ENCODE measurements around the gene KYAT1. TPM values are rescaled to one million over a fixed set of nuclear protein-coding genes. Genes with fewer than 3 reads are reported as not detected.
"Not testable (repeated sequence)": the region's sequence is repeated elsewhere in the genome, so short reads cannot be mapped to it uniquely, and the experiment has no call there.

The KYAT1 gene
- polyA plus RNA-seq, 1 donor, result 6.2 TPM

GRCh38 chr9:128818839-128819715 lies 62.7 kb downstream of the KYAT1 start:
- no peak for DNase-seq (ENCODE audit: low read depth)

GRCh38 chr9:128818099-128818838 lies 63.5 kb downstream of the KYAT1 start, which contains the start of gene ENDOG:
Gene ENDOG, plus strand, starts transcription at chr9:128818500. Its CDS starts 185 bp downstream, at chr9:128818685.
- DNase-seq (ENCODE audit: low read depth), result peak; percentile 86

- no peak for DNase-seq (ENCODE audit: low read depth)
These were observed 70.9 kb downstream of the KYAT1 start for GRCh38 chr9:128810873-128811272.

- DNase-seq (ENCODE audit: low read depth), result no peak
These were observed 71.9 kb downstream of the KYAT1 start for GRCh38 chr9:128809831-128810230.

- no peak for DNase-seq (ENCODE audit: low read depth)
These were observed 72.6 kb downstream of the KYAT1 start for GRCh38 chr9:128809036-128809599.

- no peak for DNase-seq (ENCODE audit: low read depth)
These were observed 73.2 kb downstream of the KYAT1 start for GRCh38 chr9:128808543-128808942.

GRCh38 chr9:128807827-128808226 lies 73.9 kb downstream of the KYAT1 start:
- DNase-seq (ENCODE audit: low read depth), result no peak

- no peak for DNase-seq (ENCODE audit: low read depth)
These were observed 76.1 kb downstream of the KYAT1 start for GRCh38 chr9:128805661-128806060.

GRCh38 chr9:128802482-128802881 lies 79.3 kb downstream of the KYAT1 start:
- DNase-seq (ENCODE audit: low read depth), result no peak

GRCh38 chr9:128800061-128800460 lies 81.7 kb downstream of the KYAT1 start:
- DNase-seq (ENCODE audit: low read depth), result no peak

GRCh38 chr9:128798896-128799295 lies 82.9 kb downstream of the KYAT1 start:
- DNase-seq (ENCODE audit: low read depth), result no peak

GRCh38 chr9:128794961-128795360 lies 86.8 kb downstream of the KYAT1 start:
- DNase-seq (ENCODE audit: low read depth), result not testable (repeated sequence)

- DNase-seq (ENCODE audit: low read depth), result no peak
These were observed 88.6 kb downstream of the KYAT1 start for GRCh38 chr9:128792978-128793686.

GRCh38 chr9:128792134-128792533 lies 89.6 kb downstream of the KYAT1 start:
- DNase-seq (ENCODE audit: low read depth), result no peak

GRCh38 chr9:128790536-128790935 lies 91.2 kb downstream of the KYAT1 start:
- no peak for DNase-seq (ENCODE audit: low read depth)

- no peak for DNase-seq (ENCODE audit: low read depth)
These were observed 93.3 kb downstream of the KYAT1 start for GRCh38 chr9:128788445-128788844.

GRCh38 chr9:128787659-128788058 lies 94.1 kb downstream of the KYAT1 start:
- no peak for DNase-seq (ENCODE audit: low read depth)

- DNase-seq (ENCODE audit: low read depth), result no peak
These were observed 94.8 kb downstream of the KYAT1 start, which contains the start of gene TBC1D13 for GRCh38 chr9:128786681-128787601. Gene TBC1D13, plus strand, starts transcription at chr9:128787253. Its CDS starts 101 bp downstream, at chr9:128787354.

- no peak for DNase-seq (ENCODE audit: low read depth)
These were observed 96.3 kb downstream of the KYAT1 start for GRCh38 chr9:128785427-128785826.

Data from forelimb muscle (tissue), 1 donor.